DND-41 (cell line): Measurements from ENCODE around the gene CFAP45.
A peak's percentile ranks its signal among the peaks of the same experiment; 100 is the strongest.

Experiments used
- ATAC-seq: fragments of 200-7000 bp; cut with Tn5 transposase; 3 replicates; pipeline ENCODE4 v1.9.1; 2021; ENCODE audit warnings: low read depth; ENCODE audit not compliant: insufficient read depth
- DNase-seq: peaks from one replicate; pipeline ENCODE4 v3.0.0-alpha.2; 2020
- H2AFZ ChIP-seq: 2 replicates; pipeline ENCODE4 v1.6.0; 2012; ENCODE audit warnings: low read depth, low read length
- H3K27ac ChIP-seq: 2 replicates; pipeline ENCODE4 v1.5.1; 2012; ENCODE audit warnings: low read length, inconsistent platforms
- H3K27me3 ChIP-seq: fragments of 200-600 bp; sonication (generic); 2 replicates; pipeline ENCODE4 v1.6.0; 2012; ENCODE audit warnings: low read length, mild to moderate bottlenecking, inconsistent platforms; ENCODE audit not compliant: insufficient read depth, poor library complexity
- H3K36me3 ChIP-seq: 2 replicates; pipeline ENCODE4 v1.5.1; 2012; ENCODE audit warnings: low read length, inconsistent platforms; ENCODE audit not compliant: insufficient read depth
- H3K4me1 ChIP-seq: 2 replicates; pipeline ENCODE4 v1.5.1; 2012; ENCODE audit warnings: mild to moderate bottlenecking, low read length; ENCODE audit not compliant: insufficient read depth
- H3K4me2 ChIP-seq: 2 replicates; pipeline ENCODE4 v1.6.0; 2012; ENCODE audit warnings: mild to moderate bottlenecking, moderate library complexity, low read length, inconsistent platforms; ENCODE audit not compliant: insufficient read depth
- H3K4me3 ChIP-seq, 2 experiments: fragments of 200-600 bp in 1 of 2; shearing (Covaris generic) in 1 of 2; 2 replicates each; pipeline ENCODE4 v1.5.1; 2012 to 2016; ENCODE audit warnings: inconsistent platforms in 2 of 2, low read length in 2 of 2, mild to moderate bottlenecking in 2 of 2, low read depth in 1 of 2, moderate library complexity in 1 of 2
- H3K79me2 ChIP-seq: 2 replicates; pipeline ENCODE4 v1.6.0; 2012; ENCODE audit warnings: low read length, inconsistent platforms; ENCODE audit not compliant: insufficient read depth
- H3K9ac ChIP-seq: 2 replicates; pipeline ENCODE4 v1.6.0; 2012; ENCODE audit warnings: low read depth, mild to moderate bottlenecking, inconsistent platforms, low read length, moderate library complexity
- H3K9me3 ChIP-seq: 2 replicates; pipeline ENCODE4 v1.5.1; 2012; ENCODE audit warnings: low read length, moderate library complexity, mild to moderate bottlenecking, inconsistent platforms; ENCODE audit not compliant: insufficient read depth, severe bottlenecking
- H4K20me1 ChIP-seq: 2 replicates; pipeline ENCODE4 v1.6.0; 2012; ENCODE audit warnings: low read length; ENCODE audit not compliant: insufficient read depth
- CTCF ChIP-seq: IDR thresholded peaks from 2 replicates; pipeline ENCODE4 v1.5.1; 2012; ENCODE audit warnings: borderline replicate concordance, low read length, moderate library complexity, mild to moderate bottlenecking; ENCODE audit not compliant: poor library complexity, severe bottlenecking; ENCODE audit errors: extremely low read depth
- EZH2 ChIP-seq: IDR thresholded peaks from 3 replicates; pipeline ENCODE4 v1.6.1; 2012; ENCODE audit warnings: borderline replicate concordance, low read depth, mild to moderate bottlenecking, moderate library complexity, low read length, inconsistent platforms; ENCODE audit not compliant: severe bottlenecking

Gene CFAP45

GRCh38 chr1:159927849-159928431, 28.0 kb upstream of the CFAP45 start:
- H2AFZ ChIP-seq: no peak overlapping the region
- no peaks in the 10 kb centered on the region for H3K9me3 ChIP-seq
- DNase-seq (no peak), ATAC-seq (no peak)
- no peak for TF ChIP-seq CTCF
- TF ChIP-seq EZH2: no peak
- H3K79me2 ChIP-seq: peaks cover 22% of the 10 kb centered on the region
- peaks cover 34% of the 10 kb centered on the region for H3K4me1 ChIP-seq
- H3K4me2 ChIP-seq: no peak overlapping the region
- H4K20me1 ChIP-seq: peaks cover 14% of the 10 kb centered on the region
- peaks cover 3% of the 10 kb centered on the region for H3K27me3 ChIP-seq
- H3K9ac ChIP-seq: no peak overlapping the region
- H3K27ac ChIP-seq: no peak overlapping the region
- H3K4me3 ChIP-seq: no peak overlapping the region
- H3K36me3 ChIP-seq: no peaks in the 10 kb centered on the region

- Histone ChIP-seq H3K9ac (no peak overlapping the region), H3K27me3 (peaks cover 3% of the 10 kb centered on the region), H3K9me3 (no peaks in the 10 kb centered on the region), H3K4me1 (peaks cover 40% of the 10 kb centered on the region), H3K79me2 (peaks cover 28% of the 10 kb centered on the region), H2AFZ (no peak overlapping the region), H3K4me3 (no peak overlapping the region), H4K20me1 (peaks cover 20% of the 10 kb centered on the region), H3K4me2 (no peak overlapping the region), H3K36me3 (no peaks in the 10 kb centered on the region), H3K27ac (no peak overlapping the region)
- TF ChIP-seq CTCF (no peak), EZH2 (no peak)
- no peak for ATAC-seq
- DNase-seq: no peak
Measured at GRCh38 chr1:159927211-159927848, 27.4 kb upstream of the CFAP45 start.

GRCh38 chr1:159925719-159926078, 25.7 kb upstream of the CFAP45 start:
- TF ChIP-seq CTCF: no peak
- TF ChIP-seq EZH2: no peak
- Histone ChIP-seq H3K79me2 (peaks cover 44% of the 10 kb centered on the region), H3K27ac (peak overlapping the region; percentile 9; the same call in 1 of the 2 replicates), H2AFZ (peak overlapping the region; percentile 76), H4K20me1 (peaks cover 36% of the 10 kb centered on the region), H3K4me3 (peak overlapping the region; percentile 28 to 77; a peak in 3 of 4 replicates), H3K27me3 (peaks cover under 1% of the 10 kb centered on the region), H3K9me3 (no peaks in the 10 kb centered on the region), H3K9ac (peak overlapping the region; percentile 74), H3K4me1 (peaks cover 51% of the 10 kb centered on the region), H3K36me3 (peaks cover 2% of the 10 kb centered on the region; the same call in 1 of the 2 replicates), H3K4me2 (peak overlapping the region; percentile 88)
- ATAC-seq: no peak; the same call in 2 of the 3 replicates
- DNase-seq: no peak
